ENCODE data around the gene CFAP46.

- no peak for TF ChIP-seq CTCF (IDR thresholded peaks at IDR 0.05)
- TF ChIP-seq POLR2A (IDR thresholded peaks at IDR 0.05): no peak
- TF ChIP-seq EP300 (IDR thresholded peaks at IDR 0.05): no peak
These were observed 154.1 kb downstream of the CFAP46 start for GRCh38 chr10:132788180-132788830.

All from ovary (tissue), 3 donors.